SK-N-SH (cell line): ENCODE results near the gene GPD2. TPM values are rescaled to one million over a fixed set of nuclear protein-coding genes. Genes with fewer than 3 reads are reported as not detected.
A peak's percentile ranks its signal among the peaks of the same experiment; 100 is the strongest.

Experiments
- CTCF ChIA-PET: fragments of 300-600, 350-600 bp; formaldehyde crosslinking; extraction: SDS; loops from one replicate; lab custom pipeline; 2021; lab: Yijun Ruan, JAX
- POLR2A ChIA-PET: fragments of 350-600 bp; sonication (Branson Sonifier 250); formaldehyde crosslinking; extraction: SDS; loops from one replicate; lab custom pipeline; 2020; ENCODE audit warnings: antibody characterized with exemption, inconsistent platforms; lab: Yijun Ruan, JAX
- DNase-seq: peaks from one replicate; pipeline ENCODE4 v3.0.0; 2012
- H2AFZ ChIP-seq: fragments of 200-600 bp; sonication (generic); 2 replicates; pipeline ENCODE4 v1.8.1; 2016; ENCODE audit warnings: antibody characterized with exemption, mild to moderate bottlenecking, low read depth
- H3F3A ChIP-seq: fragments of 200-600 bp; sonication (generic); replicated peaks from 2 replicates; pipeline ENCODE3; 2016; ENCODE audit warnings: antibody characterized with exemption, mild to moderate bottlenecking; ENCODE audit not compliant: insufficient read depth
- H3K27ac ChIP-seq, 2 experiments: fragments of 200-500 bp in 1 of 2; fragments of 200-600 bp in 1 of 2; sonication (Bioruptor generic) in 1 of 2; sonication (generic), shearing (Covaris generic) in 1 of 2; 2 replicates each; pipeline versions ENCODE4 v1.5.1 to v1.6.1; 2014 to 2016; ENCODE audit warnings: low read depth in 2 of 2, inconsistent platforms in 1 of 2, low read length in 1 of 2, mild to moderate bottlenecking in 1 of 2, mixed read lengths in 1 of 2
- H3K27me3 ChIP-seq: fragments of 200-600 bp; sonication (generic), shearing (Covaris generic); 2 replicates; pipeline ENCODE4 v1.6.1; 2016; ENCODE audit warnings: mixed run types; ENCODE audit not compliant: insufficient read depth
- H3K36me3 ChIP-seq, 2 experiments: fragments of 200-500 bp in 1 of 2; fragments of 200-600 bp in 1 of 2; sonication (Bioruptor generic) in 1 of 2; sonication (generic) in 1 of 2; replicated peaks in 1 of 2; 2 replicates each; pipeline versions ENCODE3 to v1.5.1; 2014 to 2016; ENCODE audit warnings: low read length in 1 of 2, mild to moderate bottlenecking in 1 of 2; ENCODE audit not compliant: insufficient read depth in 2 of 2, control insufficient read depth in 1 of 2
- H3K4me1 ChIP-seq, 2 experiments: fragments of 200-500 bp in 1 of 2; fragments of 200-600 bp in 1 of 2; sonication (Bioruptor generic) in 1 of 2; sonication (generic), shearing (Covaris generic) in 1 of 2; 2 replicates each; pipeline versions ENCODE4 v1.5.1 to v1.6.1; 2014 to 2016; ENCODE audit warnings: low read depth in 1 of 2, low read length in 1 of 2, mixed run types in 1 of 2; ENCODE audit not compliant: insufficient read depth in 2 of 2, control insufficient read depth in 1 of 2
- H3K4me2 ChIP-seq: fragments of 200-600 bp; sonication (generic), shearing (Covaris generic); 2 replicates; pipeline ENCODE4 v1.6.1; 2017; ENCODE audit warnings: mixed run types
- H3K4me3 ChIP-seq, 2 experiments: fragments of 200-500 bp in 1 of 2; fragments of 200-600 bp in 1 of 2; sonication (Bioruptor generic) in 1 of 2; sonication (generic), shearing (Covaris generic) in 1 of 2; 2 replicates each; pipeline versions ENCODE4 v1.5.1 to v1.8.1; 2014 to 2016; ENCODE audit warnings: low read depth in 2 of 2, inconsistent platforms in 1 of 2, low read length in 1 of 2, mild to moderate bottlenecking in 1 of 2, mixed read lengths in 1 of 2, moderate library complexity in 1 of 2
- H3K79me2 ChIP-seq: fragments of 200-600 bp; sonication (generic); 2 replicates; pipeline ENCODE4 v1.8.1; 2017; ENCODE audit warnings: mild to moderate bottlenecking; ENCODE audit not compliant: insufficient read depth
- H3K9ac ChIP-seq: fragments of 200-600 bp; sonication (generic); 2 replicates; pipeline ENCODE4 v1.6.1; 2017; ENCODE audit warnings: mixed run types
- H3K9me2 ChIP-seq: fragments of 200-600 bp; sonication (generic); 2 replicates; pipeline ENCODE4 v1.6.1; 2017; ENCODE audit warnings: mixed run types
- H3K9me3 ChIP-seq: fragments of 200-600 bp; sonication (generic); 2 replicates; pipeline ENCODE4 v1.6.1; 2017; ENCODE audit warnings: mixed run types, mild to moderate bottlenecking, moderate library complexity
- H4K20me1 ChIP-seq: fragments of 200-600 bp; sonication (generic); 2 replicates; pipeline ENCODE4 v1.6.1; 2017; ENCODE audit warnings: mild to moderate bottlenecking, mixed run types; ENCODE audit not compliant: insufficient read depth
- CHD2 ChIP-seq: fragments of 150-350 bp; IDR thresholded peaks from 2 replicates; pipeline ENCODE4 v1.6.1; 2018; ENCODE audit warnings: low read length; ENCODE audit not compliant: partially characterized antibody
- CTCF ChIP-seq: fragments of 200-600 bp; sonication (generic); IDR thresholded peaks from 2 replicates; pipeline ENCODE4 v1.6.1; 2017; ENCODE audit warnings: antibody characterized with exemption, mild to moderate bottlenecking, moderate library complexity
- ELF1 ChIP-seq: IDR thresholded peaks from 2 replicates; pipeline ENCODE4 v1.4.0; 2012
- EP300 ChIP-seq, 2 experiments: IDR thresholded peaks; 2 replicates each; pipeline versions ENCODE4 v1.4.0 to v1.6.1; 2012; ENCODE audit warnings: borderline replicate concordance in 1 of 2, low read depth in 1 of 2, low read length in 1 of 2
- GABPA ChIP-seq: IDR thresholded peaks from 2 replicates; pipeline ENCODE4 v1.4.0; 2012; ENCODE audit warnings: low read depth, mild to moderate bottlenecking
- GATA2 ChIP-seq: sonication (generic); formaldehyde crosslinking; IDR thresholded peaks from 2 replicates; pipeline ENCODE4 v1.5.0; 2020; ENCODE audit warnings: mild to moderate bottlenecking, missing genetic modification reagents
- MEF2A ChIP-seq: IDR thresholded peaks from 2 replicates; pipeline ENCODE4 v1.4.0; 2012; ENCODE audit warnings: low read depth, borderline replicate concordance
- RCOR1 ChIP-seq: fragments of 150-350 bp; IDR thresholded peaks from 2 replicates; pipeline ENCODE4 v1.6.1; 2017; ENCODE audit warnings: antibody characterized with exemption, low read length
- USF1 ChIP-seq: IDR thresholded peaks from 2 replicates; pipeline ENCODE4 v1.4.0; 2012; ENCODE audit warnings: low read depth, borderline replicate concordance
- WGBS: methylation state at CpG from one replicate; pipeline ENCODE4 v1.1.6; 2017; ENCODE audit warnings: low lambda C conversion rate; 5-methylcytosine and 5-hydroxymethylcytosine counted together
- polyA plus RNA-seq, 3 experiments: library from polyadenylated mRNA; depleted of rRNA; stranded (reverse); fragments of >200 nt; gene quantifications; 2 replicates each; pipeline ENCODE4 v1.2.3, GENCODE V29; 2012

Gene GPD2
- polyA plus RNA-seq, 1 of the 3 experiments (the other 2 are of a cell fraction), result 4.8 TPM

GRCh38 chr2:156470975-156471583 is 34.9 kb downstream of the GPD2 start:
- no peak for DNase-seq
- WGBS, result 66% methylated on average over 8 of the region's 8 CpGs
- no peaks in the 10 kb centered on the region for H3K79me2 ChIP-seq
- TF ChIP-seq GABPA, result no peak
- H3K27me3 ChIP-seq, result no peaks in the 10 kb centered on the region
- H3K36me3 ChIP-seq, result no peaks in the 10 kb centered on the region
- H3K9ac ChIP-seq, result no peak overlapping the region
- H3K9me2 ChIP-seq, result no peaks in the 10 kb centered on the region
- POLR2A ChIA-PET, result no interaction called here
- H3K4me3 ChIP-seq, result no peak overlapping the region
- CTCF ChIA-PET, result no interaction called here
- H2AFZ ChIP-seq, result no peak overlapping the region
- no peaks in the 10 kb centered on the region for H4K20me1 ChIP-seq
- H3K4me1 ChIP-seq, result no peaks in the 10 kb centered on the region; a peak in 2 of 4 replicates
- peaks cover under 1% of the 10 kb centered on the region for H3F3A ChIP-seq
- H3K27ac ChIP-seq, result no peak overlapping the region
- H3K9me3 ChIP-seq, result no peaks in the 10 kb centered on the region
- H3K4me2 ChIP-seq, result no peak overlapping the region

GRCh38 chr2:156471762-156472161 is 35.6 kb downstream of the GPD2 start:
- TF ChIP-seq RCOR1 (peak; percentile 55; the same call in 1 of the 2 replicates), GATA2 (CRISPR knock-in tag) (peak; percentile 9; the same call in 1 of the 2 replicates), GABPA (no peak), USF1 (no peak), EP300 (IDR thresholded peaks at IDR 0.05; ENCODE audit: borderline replicate concordance in 1 of 2, low read depth in 1 of 2, low read length in 1 of 2) (peak in 1 of 2 experiments; percentile 58; a peak in 1 of 4 replicates), CTCF (no peak), CHD2 (peak; percentile 20)
- TF ChIP-seq, all 33 proteins: peak for 4
- Histone ChIP-seq H3K9me3 (no peaks in the 10 kb centered on the region), H3F3A (peaks cover 6% of the 10 kb centered on the region), H3K9ac (no peak overlapping the region), H3K9me2 (no peaks in the 10 kb centered on the region), H3K27me3 (no peaks in the 10 kb centered on the region), H3K79me2 (no peaks in the 10 kb centered on the region), H3K4me2 (no peak overlapping the region), H3K4me1 (no peaks in the 10 kb centered on the region; a peak in 2 of 4 replicates), H4K20me1 (no peaks in the 10 kb centered on the region), H3K36me3 (no peaks in the 10 kb centered on the region), H3K4me3 (no peak overlapping the region), H3K27ac (no peak overlapping the region), H2AFZ (no peak overlapping the region)
- peak; percentile 25 for DNase-seq
- POLR2A ChIA-PET, result no interaction called here
- CTCF ChIA-PET, result interaction anchor here (0.8 kb wide), 1 partner anchor 10 kb away, joined by 3 read pairs; no protein-coding TSS in a partner anchor

- Histone ChIP-seq H4K20me1 (no peaks in the 10 kb centered on the region), H2AFZ (no peak overlapping the region), H3K27me3 (no peaks in the 10 kb centered on the region), H3K27ac (no peak overlapping the region), H3F3A (peaks cover 6% of the 10 kb centered on the region), H3K4me3 (no peak overlapping the region), H3K9ac (no peak overlapping the region), H3K79me2 (no peaks in the 10 kb centered on the region), H3K36me3 (no peaks in the 10 kb centered on the region), H3K4me2 (no peak overlapping the region), H3K9me2 (no peaks in the 10 kb centered on the region), H3K9me3 (no peaks in the 10 kb centered on the region), H3K4me1 (no peaks in the 10 kb centered on the region; a peak in 1 of 4 replicates)
- ChIA-PET POLR2A (no interaction called here), CTCF (interaction anchor here (1.4 kb wide), 1 partner anchor 117 kb away, joined by 4 read pairs; no protein-coding TSS in a partner anchor)
- TF ChIP-seq USF1, result no peak
- TF ChIP-seq MEF2A, result no peak
- no peak for TF ChIP-seq ELF1
- DNase-seq, result no peak
Observed at GRCh38 chr2:156472686-156473085, 36.5 kb downstream of the GPD2 start.
